HEK293 (cell line): ENCODE data around the gene ZNF687.

Experiments used
- CTCF ChIA-PET: fragments of 350-600 bp; formaldehyde crosslinking; extraction: SDS; loops from one replicate; lab custom pipeline; 2021; ENCODE audit warnings: antibody characterized with exemption; lab: Yijun Ruan, JAX
- POLR2A ChIA-PET: fragments of 300-600 bp; formaldehyde crosslinking; extraction: SDS; loops from one replicate; lab custom pipeline; 2020; ENCODE audit warnings: antibody characterized with exemption, inconsistent platforms; lab: Yijun Ruan, JAX
- H3K27ac ChIP-seq: fragments of 200-500 bp; sonication (Bioruptor generic); 2 replicates; pipeline ENCODE4 v1.5.1; 2014; ENCODE audit warnings: low read depth, low read length, control low read depth, inconsistent platforms; ENCODE audit errors: extremely low read depth
- H3K36me3 ChIP-seq, 2 experiments: fragments of 200-500 bp in 1 of 2; sonication (Bioruptor generic) in 1 of 2; 1 replicate in 1 of 2; 2 replicates in 1 of 2; pipeline ENCODE4 v1.5.1; 2014 to 2017; ENCODE audit warnings: inconsistent platforms in 2 of 2, low read length in 2 of 2; ENCODE audit not compliant: control insufficient read depth in 2 of 2, insufficient read depth in 1 of 2
- H3K4me1 ChIP-seq: fragments of 200-500 bp; sonication (Bioruptor generic); 2 replicates; pipeline ENCODE4 v1.5.1; 2014; ENCODE audit warnings: mild to moderate bottlenecking, low read length, inconsistent platforms; ENCODE audit not compliant: control insufficient read depth, insufficient read depth
- H3K4me3 ChIP-seq: 2 replicates; pipeline ENCODE4 v1.5.1; 2011; ENCODE audit warnings: low read depth, mild to moderate bottlenecking, control low read depth, low read length, moderate library complexity
- H3K9me3 ChIP-seq: fragments of 200-500 bp; sonication (Bioruptor generic); 2 replicates; pipeline ENCODE4 v1.5.1; 2014; ENCODE audit warnings: low read depth, low read length, inconsistent platforms; ENCODE audit not compliant: control insufficient read depth, insufficient read depth
- BCL11A ChIP-seq: fragments of 450-650 bp; formaldehyde crosslinking; IDR thresholded peaks from 2 replicates; pipeline ENCODE4 v1.5.1; 2016; ENCODE audit warnings: low read depth, missing biosample characterization, missing genetic modification characterization
- GFI1B ChIP-seq: fragments of 450-650 bp; formaldehyde crosslinking; IDR thresholded peaks from 2 replicates; pipeline ENCODE4 v1.5.1; 2016; ENCODE audit warnings: missing biosample characterization, missing genetic modification characterization
- GLIS2 ChIP-seq: fragments of 450-650 bp; formaldehyde crosslinking; IDR thresholded peaks from 2 replicates; pipeline ENCODE4 v1.5.1; 2016; ENCODE audit warnings: missing biosample characterization, missing genetic modification characterization
- MEIS1 ChIP-seq: sonication (generic); formaldehyde crosslinking; IDR thresholded peaks from 2 replicates; pipeline ENCODE4 v1.8.1; 2022; ENCODE audit warnings: missing genetic modification reagents, mild to moderate bottlenecking, borderline replicate concordance
- OVOL3 ChIP-seq: fragments of 450-650 bp; formaldehyde crosslinking; IDR thresholded peaks from 2 replicates; pipeline ENCODE4 v1.5.1; 2016; ENCODE audit warnings: missing biosample characterization, missing genetic modification characterization
- PRDM4 ChIP-seq: fragments of 450-650 bp; formaldehyde crosslinking; IDR thresholded peaks from 2 replicates; pipeline ENCODE4 v1.5.1; 2017; ENCODE audit warnings: missing biosample characterization, missing genetic modification characterization
- REPIN1 ChIP-seq: fragments of 450-650 bp; formaldehyde crosslinking; IDR thresholded peaks from 2 replicates; pipeline ENCODE4 v1.5.1; 2017; ENCODE audit warnings: missing biosample characterization, missing genetic modification characterization, low read depth
- SETDB1 ChIP-seq: IDR thresholded peaks from one replicate; pipeline ENCODE4 v1.6.1; 2017; ENCODE audit warnings: mild to moderate bottlenecking, low read length, moderate library complexity, mixed read lengths; ENCODE audit not compliant: insufficient read length
- YY2 ChIP-seq: fragments of 450-650 bp; formaldehyde crosslinking; IDR thresholded peaks from 2 replicates; pipeline ENCODE4 v1.5.1; 2016; ENCODE audit warnings: missing biosample characterization, missing genetic modification characterization
- ZBTB26 ChIP-seq: fragments of 450-650 bp; formaldehyde crosslinking; optimal IDR thresholded peaks from 2 replicates; pipeline ENCODE3; 2016; ENCODE audit warnings: missing biosample characterization, mild to moderate bottlenecking, missing genetic modification characterization
- ZIC2 ChIP-seq: fragments of 450-650 bp; formaldehyde crosslinking; IDR thresholded peaks from 2 replicates; pipeline ENCODE4 v1.5.1; 2016; ENCODE audit warnings: missing biosample characterization, missing genetic modification characterization
- ZNF133 ChIP-seq: fragments of 450-650 bp; formaldehyde crosslinking; IDR thresholded peaks from 2 replicates; pipeline ENCODE4 v1.5.1; 2016; ENCODE audit warnings: missing biosample characterization, missing genetic modification characterization
- ZNF146 ChIP-seq: fragments of 450-650 bp; formaldehyde crosslinking; IDR thresholded peaks from 2 replicates; pipeline ENCODE4 v1.5.1; 2016; ENCODE audit warnings: missing biosample characterization, missing genetic modification characterization
- ZNF23 ChIP-seq: fragments of 450-650 bp; formaldehyde crosslinking; IDR thresholded peaks from 2 replicates; pipeline ENCODE4 v1.5.1; 2016; ENCODE audit warnings: missing biosample characterization, missing genetic modification characterization, borderline replicate concordance
- ZNF302 ChIP-seq: fragments of 450-650 bp; formaldehyde crosslinking; IDR thresholded peaks from 2 replicates; pipeline ENCODE4 v1.5.1; 2016; ENCODE audit warnings: missing biosample characterization, missing genetic modification characterization, low read depth
- ZNF341 ChIP-seq: fragments of 450-650 bp; formaldehyde crosslinking; IDR thresholded peaks from 2 replicates; pipeline ENCODE4; 2016; ENCODE audit warnings: low read depth, missing biosample characterization, missing genetic modification characterization
- ZNF354C ChIP-seq: fragments of 450-650 bp; formaldehyde crosslinking; IDR thresholded peaks from 2 replicates; pipeline ENCODE4 v1.5.1; 2016; ENCODE audit warnings: missing biosample characterization, missing genetic modification characterization, low read depth, borderline replicate concordance
- ZNF394 ChIP-seq: fragments of 450-650 bp; formaldehyde crosslinking; IDR thresholded peaks from 2 replicates; pipeline ENCODE4 v1.5.1; 2016; ENCODE audit warnings: missing biosample characterization, missing genetic modification characterization, mild to moderate bottlenecking, moderate library complexity, borderline replicate concordance
- ZNF501 ChIP-seq: fragments of 450-650 bp; formaldehyde crosslinking; IDR thresholded peaks from 2 replicates; pipeline ENCODE4 v1.5.1; 2016; ENCODE audit warnings: missing biosample characterization, missing genetic modification characterization
- ZNF529 ChIP-seq: fragments of 450-650 bp; formaldehyde crosslinking; IDR thresholded peaks from 2 replicates; pipeline ENCODE4 v1.5.1; 2017; ENCODE audit warnings: missing genetic modification characterization, missing biosample characterization; ENCODE audit not compliant: insufficient replicate concordance
- ZNF561 ChIP-seq: fragments of 450-650 bp; IDR thresholded peaks from 2 replicates; pipeline ENCODE4 v1.5.1; 2018; ENCODE audit warnings: missing biosample characterization, missing genetic modification characterization, borderline replicate concordance
- ZNF585B ChIP-seq: fragments of 450-650 bp; formaldehyde crosslinking; IDR thresholded peaks from 2 replicates; pipeline ENCODE4 v1.5.1; 2016; ENCODE audit warnings: missing biosample characterization, missing genetic modification characterization
- ZNF621 ChIP-seq: fragments of 450-650 bp; formaldehyde crosslinking; IDR thresholded peaks from 2 replicates; pipeline ENCODE4 v1.5.1; 2017; ENCODE audit warnings: missing biosample characterization, missing genetic modification characterization
- ZNF677 ChIP-seq: fragments of 450-650 bp; IDR thresholded peaks from 2 replicates; pipeline ENCODE4 v1.5.0; 2018; ENCODE audit warnings: missing biosample characterization, mild to moderate bottlenecking, missing genetic modification characterization, moderate library complexity
- ZNF785 ChIP-seq: fragments of 450-650 bp; formaldehyde crosslinking; IDR thresholded peaks from 2 replicates; pipeline ENCODE4 v1.5.1; 2016; ENCODE audit warnings: missing biosample characterization, missing genetic modification characterization
- ZNF830 ChIP-seq: fragments of 450-650 bp; IDR thresholded peaks from 2 replicates; pipeline ENCODE4 v1.5.0; 2018; ENCODE audit warnings: missing biosample characterization, missing genetic modification characterization, low read depth, mild to moderate bottlenecking, moderate library complexity
- ZSCAN23 ChIP-seq: fragments of 450-650 bp; formaldehyde crosslinking; IDR thresholded peaks from 2 replicates; pipeline ENCODE4 v1.5.1; 2016; ENCODE audit warnings: missing biosample characterization, missing genetic modification characterization
- ZSCAN30 ChIP-seq: fragments of 450-650 bp; IDR thresholded peaks from 2 replicates; pipeline ENCODE4 v1.5.1; 2018; ENCODE audit warnings: missing biosample characterization, mild to moderate bottlenecking, missing genetic modification characterization, moderate library complexity
- TF ChIP-seq, protein P1 (sequence below): fragments of 450-650 bp; formaldehyde crosslinking; IDR thresholded peaks from 2 replicates; pipeline ENCODE4 v1.5.1; 2016; ENCODE audit warnings: missing biosample characterization, missing genetic modification characterization
- TF ChIP-seq, protein P2 (sequence below): fragments of 450-650 bp; formaldehyde crosslinking; IDR thresholded peaks from 2 replicates; pipeline ENCODE4 v1.5.1; 2017; ENCODE audit warnings: missing biosample characterization, missing genetic modification characterization

Gene ZNF687

GRCh38 chr1:151311011-151311410 is 28.9 kb downstream of the ZNF687 start (continued):
- TF ChIP-seq ZNF529 = no peak
- TF ChIP-seq, all 188 proteins: peak for 0

DNA sequence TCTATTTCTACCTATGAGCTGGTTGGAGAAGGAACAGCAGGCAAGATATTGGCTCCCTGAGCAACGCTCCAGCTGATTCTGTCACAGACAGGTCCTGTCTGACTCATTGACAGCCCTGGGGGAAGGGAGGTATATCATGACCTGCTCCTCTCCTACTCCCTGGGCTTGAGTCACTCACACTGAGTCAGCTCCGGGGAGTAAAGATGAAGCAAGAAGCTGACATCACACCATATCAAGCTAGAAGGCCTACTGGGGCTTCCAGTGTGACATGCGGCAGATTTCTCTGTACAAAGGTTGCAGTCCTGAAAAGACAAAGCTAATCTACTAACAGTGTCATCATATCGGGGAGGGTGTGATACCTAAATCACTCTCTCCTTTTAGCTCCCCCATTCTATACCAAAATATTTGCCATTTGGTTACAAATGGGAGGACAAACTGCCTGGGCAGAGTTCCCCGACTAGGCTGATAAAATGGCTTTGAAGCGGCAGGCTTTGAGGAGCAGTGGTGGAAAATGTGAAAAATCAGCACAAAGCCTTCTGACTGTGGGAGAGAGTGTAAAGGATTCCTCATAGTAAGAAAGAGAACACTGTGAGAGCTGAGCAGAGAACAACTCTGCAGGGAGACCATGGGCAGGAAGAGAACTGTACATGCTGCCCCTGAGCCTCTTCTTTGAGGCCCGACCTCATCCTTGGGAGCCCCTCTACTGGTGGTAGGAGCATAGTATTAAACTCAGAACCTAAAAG is 29.7 kb downstream of the ZNF687 start:
- no peaks in the 10 kb centered on the region for H3K9me3 ChIP-seq
- CTCF ChIA-PET = interaction anchor here (2.5 to 12.7 kb wide), 3 partner anchors 11 to 28 kb away, joined by 8 to 88 read pairs (median 43); partner anchors contain the start of gene PI4KB
- POLR2A ChIA-PET = interaction anchor here (0.5 to 5.0 kb wide), 7 partner anchors 11 to 83 kb away, joined by 3 to 56 read pairs (median 7); partner anchors contain the start of genes PI4KB and ZNF687
- peak overlapping the region; percentile 37 for H3K27ac ChIP-seq
- no peaks in the 10 kb centered on the region for H3K4me1 ChIP-seq
- no peak overlapping the region for H3K4me3 ChIP-seq
- peaks cover 12 to 97% of the 10 kb centered on the region in 2 experiments for H3K36me3 ChIP-seq
- TF ChIP-seq, protein P1, sequence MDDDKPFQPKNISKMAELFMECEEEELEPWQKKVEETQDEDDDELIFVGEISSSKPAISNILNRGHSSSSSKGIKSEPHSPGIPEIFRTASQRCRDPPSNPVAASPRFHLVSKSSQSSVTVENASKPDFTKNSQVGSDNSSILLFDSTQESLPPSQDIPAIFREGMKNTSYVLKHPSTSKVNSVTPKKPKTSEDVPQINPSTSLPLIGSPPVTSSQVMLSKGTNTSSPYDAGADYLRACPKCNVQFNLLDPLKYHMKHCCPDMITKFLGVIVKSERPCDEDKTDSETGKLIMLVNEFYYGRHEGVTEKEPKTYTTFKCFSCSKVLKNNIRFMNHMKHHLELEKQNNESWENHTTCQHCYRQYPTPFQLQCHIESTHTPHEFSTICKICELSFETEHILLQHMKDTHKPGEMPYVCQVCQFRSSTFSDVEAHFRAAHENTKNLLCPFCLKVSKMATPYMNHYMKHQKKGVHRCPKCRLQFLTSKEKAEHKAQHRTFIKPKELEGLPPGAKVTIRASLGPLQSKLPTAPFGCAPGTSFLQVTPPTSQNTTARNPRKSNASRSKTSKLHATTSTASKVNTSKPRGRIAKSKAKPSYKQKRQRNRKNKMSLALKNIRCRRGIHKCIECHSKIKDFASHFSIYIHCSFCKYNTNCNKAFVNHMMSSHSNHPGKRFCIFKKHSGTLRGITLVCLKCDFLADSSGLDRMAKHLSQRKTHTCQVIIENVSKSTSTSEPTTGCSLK (tag by site-specific recombination) = no peak
- TF ChIP-seq, protein P2, sequence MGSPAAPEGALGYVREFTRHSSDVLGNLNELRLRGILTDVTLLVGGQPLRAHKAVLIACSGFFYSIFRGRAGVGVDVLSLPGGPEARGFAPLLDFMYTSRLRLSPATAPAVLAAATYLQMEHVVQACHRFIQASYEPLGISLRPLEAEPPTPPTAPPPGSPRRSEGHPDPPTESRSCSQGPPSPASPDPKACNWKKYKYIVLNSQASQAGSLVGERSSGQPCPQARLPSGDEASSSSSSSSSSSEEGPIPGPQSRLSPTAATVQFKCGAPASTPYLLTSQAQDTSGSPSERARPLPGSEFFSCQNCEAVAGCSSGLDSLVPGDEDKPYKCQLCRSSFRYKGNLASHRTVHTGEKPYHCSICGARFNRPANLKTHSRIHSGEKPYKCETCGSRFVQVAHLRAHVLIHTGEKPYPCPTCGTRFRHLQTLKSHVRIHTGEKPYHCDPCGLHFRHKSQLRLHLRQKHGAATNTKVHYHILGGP (tag by site-specific recombination) = no peak
- TF ChIP-seq ZNF561 (no peak), ZNF302 (no peak), GFI1B (tag by site-specific recombination) (no peak), SETDB1 (no peak), ZNF394 (tag by site-specific recombination) (peak; percentile 90), MEIS1 (CRISPR knock-in tag) (no peak), ZNF830 (no peak), ZNF146 (tag by site-specific recombination) (no peak), ZNF501 (no peak), ZBTB26 (no peak), ZNF23 (no peak), ZNF133 (no peak), ZIC2 (peak; percentile 93), ZNF677 (tag by site-specific recombination) (no peak), ZSCAN23 (0 out of 2 replicates have a peak, but pooled peaks have one; percentile 61), ZNF621 (tag by site-specific recombination) (no peak), ZNF341 (tag by site-specific recombination) (no peak), ZNF585B (tag by site-specific recombination) (no peak), ZNF785 (no peak), PRDM4 (tag by site-specific recombination) (no peak), ZSCAN30 (no peak), BCL11A (tag by site-specific recombination) (peak; percentile 52; the same call in 1 of the 2 replicates), OVOL3 (tag by site-specific recombination) (no peak), REPIN1 (no peak), YY2 (tag by site-specific recombination) (no peak), ZNF354C (tag by site-specific recombination) (no peak), GLIS2 (tag by site-specific recombination) (no peak)
